ENCODE measurements around the gene PRAMEF25. TPM values are rescaled to one million over a fixed set of nuclear protein-coding genes. Genes with fewer than 3 reads are reported as not detected.

Gene PRAMEF25
- total RNA-seq (2022; extraction: Qiagen RNA extraction; ENCODE audit: low read depth), result not detected in 5 replicates

GRCh38 chr1:13070474-13070873 lies at the start of gene PRAMEF25:
Gene PRAMEF25, plus strand, starts transcription at chr1:13070774. Its CDS starts 2,920 bp downstream, at chr1:13073694.

GRCh38 chr1:13056475-13056874 lies 14.1 kb upstream of the PRAMEF25 start, which contains the start of gene PRAMEF27:
Gene PRAMEF27, minus strand, starts transcription at chr1:13056575. Its CDS starts 2,916 bp downstream, at chr1:13053659.

GRCh38 chr1:13116754-13117153 lies 46.2 kb downstream of the PRAMEF25 start, which contains the start of gene HNRNPCL2:
Gene HNRNPCL2, minus strand, starts transcription at chr1:13116854. Its CDS starts 454 bp downstream, at chr1:13116400.

Other genes with a start within 250 kb of the PRAMEF25 start
- gene PRAMEF11, start 239.4 kb upstream of the PRAMEF25 start, total RNA-seq (2022; extraction: Qiagen RNA extraction; ENCODE audit: low read depth), result not detected in 5 replicates
- gene HNRNPCL1, start 222.1 kb upstream of the PRAMEF25 start, total RNA-seq (2022; extraction: Qiagen RNA extraction; ENCODE audit: low read depth), result not detected in 5 replicates
- gene PRAMEF2, start 213.7 kb upstream of the PRAMEF25 start, total RNA-seq (2022; extraction: Qiagen RNA extraction; ENCODE audit: low read depth), result not detected in 5 replicates
- not detected in 5 replicates for gene PRAMEF4, start 184.6 kb upstream of the PRAMEF25 start, total RNA-seq (2022; extraction: Qiagen RNA extraction; ENCODE audit: low read depth)
- not detected in 5 replicates for gene PRAMEF10, start 172.5 kb upstream of the PRAMEF25 start, total RNA-seq (2022; extraction: Qiagen RNA extraction; ENCODE audit: low read depth)
- gene PRAMEF7, start 154.2 kb upstream of the PRAMEF25 start, total RNA-seq (2022; extraction: Qiagen RNA extraction; ENCODE audit: low read depth), result not detected in 5 replicates
- gene PRAMEF6, start 123.2 kb upstream of the PRAMEF25 start, total RNA-seq (2022; extraction: Qiagen RNA extraction; ENCODE audit: low read depth), result not detected in 5 replicates
- not detected in 5 replicates for gene PRAMEF27, start 14.2 kb upstream of the PRAMEF25 start, total RNA-seq (2022; extraction: Qiagen RNA extraction; ENCODE audit: low read depth)
- gene HNRNPCL3, start 10.0 kb upstream of the PRAMEF25 start, total RNA-seq (2022; extraction: Qiagen RNA extraction; ENCODE audit: low read depth), result not detected in 5 replicates
- not detected in 5 replicates for gene HNRNPCL2, start 46.1 kb downstream of the PRAMEF25 start, total RNA-seq (2022; extraction: Qiagen RNA extraction; ENCODE audit: low read depth)
- gene PRAMEF26, start 85.2 kb downstream of the PRAMEF25 start, total RNA-seq (2022; extraction: Qiagen RNA extraction; ENCODE audit: low read depth), result not detected in 5 replicates
- gene HNRNPCL4, start 94.9 kb downstream of the PRAMEF25 start, total RNA-seq (2022; extraction: Qiagen RNA extraction; ENCODE audit: low read depth), result not detected in 5 replicates
- gene PRAMEF9, start 101.1 kb downstream of the PRAMEF25 start, total RNA-seq (2022; extraction: Qiagen RNA extraction; ENCODE audit: low read depth), result not detected in 5 replicates
- not detected in 5 replicates for gene PRAMEF13, start 130.6 kb downstream of the PRAMEF25 start, total RNA-seq (2022; extraction: Qiagen RNA extraction; ENCODE audit: low read depth)
- gene PRAMEF18, start 155.4 kb downstream of the PRAMEF25 start, total RNA-seq (2022; extraction: Qiagen RNA extraction; ENCODE audit: low read depth), result not detected in 5 replicates
- not detected in 5 replicates for gene PRAMEF5, start 183.4 kb downstream of the PRAMEF25 start, total RNA-seq (2022; extraction: Qiagen RNA extraction; ENCODE audit: low read depth)
- gene PRAMEF8, start 214.4 kb downstream of the PRAMEF25 start, total RNA-seq (2022; extraction: Qiagen RNA extraction; ENCODE audit: low read depth), result not detected in 5 replicates
- not detected in 5 replicates for gene PRAMEF33, start 232.8 kb downstream of the PRAMEF25 start, total RNA-seq (2022; extraction: Qiagen RNA extraction; ENCODE audit: low read depth)
- not detected in 5 replicates for gene PRAMEF15, start 244.8 kb downstream of the PRAMEF25 start, total RNA-seq (2022; extraction: Qiagen RNA extraction; ENCODE audit: low read depth)